DMS 273 (cell line): Measurements from ENCODE around the gene SGMS1.
"Not testable (repeated sequence)": the region's sequence is repeated elsewhere in the genome, so short reads cannot be mapped to it uniquely, and the experiment has no call there.

ENCODE experiments used
- DNase-seq: peaks from one replicate; lab custom pipeline; 2025; ENCODE audit not compliant: unreplicated experiment; lab: John Stamatoyannopoulos, UW

Gene SGMS1

DNA sequence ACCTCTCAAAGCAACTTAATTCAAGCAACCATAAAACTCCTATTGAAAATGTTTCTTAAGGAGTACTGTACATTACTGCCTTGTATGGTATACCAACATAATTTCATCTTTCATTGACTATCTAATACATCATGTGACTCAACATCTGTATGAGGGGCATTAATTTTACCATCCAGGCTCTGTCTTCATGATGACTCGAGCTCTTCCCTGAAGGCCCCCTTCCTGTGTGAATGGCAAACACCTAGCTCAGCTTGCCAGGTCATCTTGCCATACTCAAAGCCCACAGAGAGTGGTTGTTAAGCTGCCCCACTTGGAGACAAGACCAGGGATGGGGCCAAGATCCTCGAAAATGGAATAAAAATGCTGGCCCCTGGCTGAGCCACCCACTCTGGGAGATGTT, 82.4 kb downstream of the SGMS1 start:
- DNase-seq, result no peak

DNA sequence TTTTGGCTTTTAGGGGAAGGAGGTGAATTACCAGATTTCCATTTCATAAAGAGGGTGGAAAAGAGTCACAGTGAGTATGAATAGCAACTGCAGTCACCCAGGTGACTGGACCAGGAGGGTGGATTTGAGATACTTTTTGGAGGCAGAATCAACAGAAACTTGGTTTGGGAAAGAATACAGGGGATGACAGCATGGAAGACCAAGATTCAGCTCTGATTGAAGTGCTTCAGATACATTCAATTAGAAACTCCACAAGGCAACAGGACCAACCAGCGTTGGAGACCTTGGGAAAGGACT, 83.0 kb downstream of the SGMS1 start:
- no peak for DNase-seq

DNA sequence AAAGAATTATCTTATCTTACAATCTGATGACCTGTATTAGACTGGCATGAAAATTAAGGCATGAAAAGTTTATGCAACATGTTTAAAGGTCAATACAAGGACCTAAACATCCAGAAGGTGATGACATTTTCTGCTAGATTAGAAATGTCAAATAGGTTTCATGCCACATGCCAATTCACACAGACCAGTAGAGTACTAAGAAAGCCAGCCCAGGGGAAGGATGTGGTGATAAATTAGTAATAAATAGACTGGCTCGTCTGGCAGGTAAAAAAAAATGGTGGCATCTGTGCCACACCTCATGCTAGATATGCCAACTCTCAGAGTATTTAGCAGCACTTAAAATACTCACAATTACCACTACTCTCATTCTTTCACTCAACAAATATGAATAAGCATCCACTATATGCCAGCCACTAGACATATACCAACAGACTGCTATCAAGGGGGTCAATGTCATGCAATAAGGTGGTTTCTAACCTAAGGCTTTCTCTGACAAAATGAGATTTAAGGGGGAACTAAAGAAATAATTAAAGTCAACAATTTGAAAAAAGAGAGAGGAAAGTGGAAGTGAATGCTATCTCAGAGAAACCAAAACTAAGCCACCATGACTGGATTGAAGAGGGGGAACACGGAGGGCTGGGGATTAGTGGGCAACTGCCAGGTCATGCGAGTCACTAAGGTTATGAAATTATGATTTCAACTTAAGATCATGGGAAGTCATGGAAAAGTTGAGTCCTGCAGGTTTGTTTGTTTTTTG, 83.5 kb downstream of the SGMS1 start:
- DNase-seq, result no peak

DNA sequence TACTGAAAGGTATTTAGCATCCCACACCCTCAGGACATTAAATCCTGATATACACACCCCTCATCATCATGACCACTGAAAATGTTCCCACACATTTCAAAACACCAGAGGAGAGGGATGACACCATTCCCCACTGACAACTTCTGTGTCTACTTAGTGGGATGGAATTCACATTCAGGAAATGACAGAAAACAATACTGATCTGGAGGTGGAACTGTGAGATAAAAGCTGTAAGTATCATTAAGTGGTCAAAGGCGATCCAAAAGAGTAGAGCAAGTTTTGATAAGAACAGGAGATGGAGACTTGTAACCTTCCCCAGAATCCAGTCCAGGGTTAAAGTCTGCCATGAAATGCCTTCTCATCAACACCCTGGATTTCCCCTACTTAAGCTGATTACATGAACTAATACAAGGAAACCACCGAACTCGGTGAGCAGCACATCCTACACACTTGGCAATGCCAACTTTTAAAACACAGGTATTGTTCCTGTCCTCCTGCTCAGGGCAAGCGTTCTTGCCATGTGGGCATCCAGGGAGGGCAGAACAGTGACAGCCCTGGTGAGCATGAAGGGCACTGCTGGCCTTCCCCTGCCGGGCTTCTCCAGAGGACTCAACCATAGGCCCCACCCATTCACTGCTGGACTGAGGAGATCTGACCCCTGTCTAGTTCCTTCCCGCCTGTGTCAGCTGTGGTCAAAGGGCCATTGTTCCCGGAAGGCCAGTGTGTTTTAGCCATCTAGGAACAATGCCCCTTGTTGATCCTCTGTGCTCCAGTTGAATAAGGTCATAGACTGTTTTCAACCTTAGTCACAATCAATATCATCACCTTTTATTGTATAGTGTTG, 85.0 kb downstream of the SGMS1 start:
- no peak for DNase-seq

DNA sequence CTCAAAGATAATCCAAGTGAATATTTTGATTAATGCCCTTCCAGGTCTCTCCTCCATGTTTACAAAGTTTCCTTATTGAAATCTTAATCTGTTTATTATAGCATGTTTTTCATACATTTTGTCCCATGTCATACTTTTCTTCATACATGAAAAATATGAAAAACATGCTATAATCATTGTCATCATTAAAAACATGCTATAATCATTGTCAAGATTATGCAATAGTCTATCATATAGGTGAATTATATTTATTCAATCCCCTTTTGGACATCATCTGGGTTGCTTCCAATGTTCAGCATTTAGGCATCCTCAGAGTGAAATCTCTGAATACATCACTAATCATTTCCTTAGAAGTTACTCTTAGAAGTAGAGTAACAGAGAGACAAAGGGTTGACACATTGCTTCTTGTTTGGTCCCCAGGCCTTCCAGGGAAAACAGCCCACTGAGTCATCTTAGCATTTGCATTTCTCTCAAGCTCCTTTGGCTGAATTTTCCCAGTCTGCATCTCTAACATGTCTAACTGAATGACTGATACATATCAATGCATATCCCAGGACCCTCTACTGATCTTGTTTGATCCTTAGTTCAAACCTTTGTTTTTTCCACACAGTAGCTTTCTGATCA, 87.0 kb downstream of the SGMS1 start:
- DNase-seq, result no peak

DNA sequence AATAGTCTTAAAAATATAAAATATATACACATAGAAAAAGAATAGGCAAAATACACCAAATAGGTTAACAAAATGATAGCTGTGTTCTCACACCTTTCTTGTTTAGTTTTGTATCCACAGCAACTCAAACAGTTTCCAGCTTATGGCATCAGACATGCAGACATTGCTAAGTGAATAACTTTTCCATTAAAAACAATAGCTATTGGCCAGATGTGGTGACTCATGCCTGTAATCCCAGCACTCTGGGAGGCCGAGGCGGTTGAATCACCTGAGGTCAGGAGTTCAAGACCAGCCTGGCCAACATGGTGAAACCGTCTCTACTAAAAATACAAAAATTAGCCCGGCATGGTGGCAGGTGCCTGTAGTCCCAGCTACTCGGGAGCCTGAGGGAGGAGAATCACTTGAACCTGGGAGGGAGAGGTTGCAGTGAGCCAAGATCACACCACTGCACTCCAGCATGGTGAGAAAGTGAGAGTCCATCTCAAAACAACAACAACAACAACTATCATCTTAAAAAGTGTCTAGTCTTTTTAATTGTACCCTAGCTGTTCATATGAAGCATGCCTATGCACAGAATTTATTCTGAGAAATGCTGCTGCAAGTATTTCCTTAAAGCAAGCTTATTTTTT, 88.9 kb downstream of the SGMS1 start:
- DNase-seq, result not testable (repeated sequence)

DNA sequence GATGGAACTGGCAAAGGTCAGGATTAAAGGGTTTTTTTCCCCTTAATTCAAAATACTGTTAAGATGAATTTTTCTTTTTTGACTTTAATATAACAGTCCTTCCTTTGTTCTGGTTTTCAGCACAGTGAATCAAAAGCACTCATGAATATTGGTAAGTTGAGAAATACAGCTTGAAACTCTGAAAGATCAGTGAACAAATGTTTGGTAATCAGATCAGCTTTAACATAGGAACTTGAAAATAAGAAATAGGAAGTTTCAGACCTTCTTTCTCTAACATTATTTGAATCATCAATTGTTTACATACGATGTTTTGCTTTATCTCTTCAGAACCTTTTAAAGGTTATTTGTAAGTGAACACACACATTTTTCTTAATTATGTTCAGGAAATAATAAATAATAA, 90.5 kb downstream of the SGMS1 start:
- DNase-seq, result no peak

DNA sequence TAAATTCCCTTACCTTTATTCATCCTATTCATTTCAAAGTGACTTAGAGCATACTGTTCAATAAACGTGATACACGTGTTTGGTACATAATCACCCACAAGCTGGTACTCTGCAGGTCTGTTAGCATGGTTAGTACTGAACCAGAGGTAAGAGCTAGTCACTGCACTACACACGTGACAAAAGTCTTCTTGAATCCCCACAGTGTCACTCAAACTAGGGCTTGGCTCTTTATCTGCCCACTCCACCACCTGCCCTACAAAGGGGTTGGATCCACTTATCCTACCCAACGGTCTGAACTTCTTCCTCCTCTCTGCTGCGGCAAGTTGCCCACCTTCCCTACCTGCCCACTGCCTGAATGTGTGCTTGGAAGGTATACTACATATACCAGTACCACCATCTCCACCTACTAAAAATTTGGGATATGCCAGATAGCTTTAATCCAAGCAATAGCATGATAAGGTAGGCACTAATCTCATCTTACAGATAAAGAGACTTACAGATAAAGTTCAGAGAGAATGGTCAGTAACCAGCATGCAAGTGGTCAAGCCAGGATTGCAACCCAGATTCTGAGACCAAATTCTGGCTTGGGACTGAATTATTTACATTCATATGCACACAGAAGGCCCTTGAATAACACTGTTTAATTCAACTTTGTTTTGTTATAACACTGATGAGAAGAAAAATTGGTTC, 92.2 kb downstream of the SGMS1 start:
- DNase-seq, result no peak

DNA sequence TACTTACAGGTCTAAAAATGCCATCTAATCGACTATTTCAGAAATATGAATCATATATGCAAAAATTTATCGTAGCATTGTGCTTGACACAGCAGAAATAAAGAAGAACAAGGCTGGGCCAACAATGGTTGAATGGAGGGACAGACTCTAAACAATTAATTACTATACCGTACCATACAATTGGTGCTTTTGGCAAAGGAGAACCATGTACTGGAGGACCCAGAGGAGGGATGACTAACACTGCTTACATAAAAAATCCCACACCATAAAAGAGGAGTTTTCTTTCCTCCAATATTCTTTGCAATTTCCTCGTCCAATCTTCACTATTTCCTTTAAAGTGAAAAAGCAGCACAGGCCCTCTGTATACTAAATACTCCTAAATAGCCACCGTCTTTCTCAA, 94.1 kb downstream of the SGMS1 start:
- DNase-seq, result no peak

DNA sequence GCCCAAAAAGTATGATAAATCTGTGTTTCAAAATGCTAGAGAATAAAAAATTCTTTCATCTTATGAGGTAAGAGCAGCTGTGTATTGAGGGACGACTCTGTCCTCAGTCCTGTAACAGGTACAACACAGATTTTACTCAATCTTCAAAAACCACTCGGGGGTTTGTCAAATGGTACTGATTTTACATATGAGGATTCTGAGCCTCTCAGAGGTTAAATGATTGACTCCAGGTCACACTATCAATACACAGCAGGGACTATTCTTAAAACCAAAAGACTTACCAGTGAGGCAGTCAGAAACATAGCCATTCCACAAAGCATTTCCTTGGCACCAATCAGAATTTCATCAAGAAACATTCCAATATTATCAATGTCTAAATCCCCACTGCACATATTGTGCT, 95.5 kb downstream of the SGMS1 start:
- DNase-seq, result no peak

DNA sequence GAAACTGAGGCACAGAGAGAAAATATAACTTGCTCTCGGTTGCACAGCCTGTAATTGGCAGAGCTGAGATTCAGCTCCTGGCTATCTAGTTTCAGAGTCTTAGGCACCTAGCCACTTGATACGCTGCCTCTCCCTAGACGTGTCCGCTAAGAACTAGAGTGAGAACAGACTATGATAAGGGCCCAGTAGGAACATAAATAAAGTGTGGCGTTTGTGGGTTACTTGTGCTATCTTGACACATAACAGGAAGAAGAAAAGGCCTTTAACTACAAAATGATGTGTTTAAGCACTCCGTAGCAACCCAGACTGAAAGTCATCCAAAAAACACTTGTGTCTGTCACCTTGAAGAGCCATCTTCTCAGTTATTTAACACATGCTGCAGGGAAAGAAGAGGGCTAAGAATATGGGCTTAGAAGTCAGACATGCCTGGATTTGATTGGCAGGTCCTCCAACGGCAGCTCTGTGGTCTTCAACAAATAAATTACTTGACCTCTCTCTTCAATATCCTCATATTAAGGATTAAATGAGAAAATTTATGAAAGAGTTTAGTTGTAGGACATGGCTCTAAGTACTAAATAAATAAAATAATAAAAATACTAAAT, 96.2 kb downstream of the SGMS1 start:
- no peak for DNase-seq

DNA sequence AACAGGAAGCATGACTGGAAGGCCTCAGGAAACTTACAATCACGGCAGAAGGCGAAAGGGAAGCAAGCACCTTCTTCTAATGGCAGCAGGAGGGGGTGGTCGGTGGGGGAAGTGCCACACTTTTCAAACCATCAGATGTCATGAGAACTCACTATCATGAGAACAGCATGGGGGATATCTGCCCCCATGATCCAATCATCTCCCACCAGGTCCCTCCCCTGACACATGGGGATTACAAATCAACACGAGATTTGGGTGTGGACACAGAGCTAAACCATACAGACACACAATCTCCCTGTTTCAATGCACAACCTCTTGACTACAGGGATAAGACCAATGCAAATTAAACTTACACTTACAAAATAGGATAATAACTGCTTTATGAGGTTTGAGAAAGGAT, 97.6 kb downstream of the SGMS1 start:
- no peak for DNase-seq

DNA sequence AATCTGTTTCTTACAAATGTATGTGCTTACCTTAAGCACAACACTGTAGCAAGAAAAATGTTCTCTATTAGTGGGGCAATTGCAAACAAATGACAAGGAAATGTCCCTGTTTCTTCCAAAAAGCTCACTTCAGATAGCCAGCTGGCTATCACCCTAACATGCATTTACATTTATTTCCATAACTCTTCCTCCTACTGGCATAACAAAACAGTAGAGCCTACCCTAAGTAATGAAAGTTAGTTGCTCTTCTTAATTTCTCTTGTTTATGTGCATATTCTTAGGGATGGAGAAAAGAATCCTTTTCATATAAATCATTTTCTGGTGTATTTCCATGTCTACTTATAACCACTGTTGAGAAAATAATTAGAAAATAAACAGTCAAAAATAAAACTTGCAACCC, 100.4 kb downstream of the SGMS1 start:
- no peak for DNase-seq

DNA sequence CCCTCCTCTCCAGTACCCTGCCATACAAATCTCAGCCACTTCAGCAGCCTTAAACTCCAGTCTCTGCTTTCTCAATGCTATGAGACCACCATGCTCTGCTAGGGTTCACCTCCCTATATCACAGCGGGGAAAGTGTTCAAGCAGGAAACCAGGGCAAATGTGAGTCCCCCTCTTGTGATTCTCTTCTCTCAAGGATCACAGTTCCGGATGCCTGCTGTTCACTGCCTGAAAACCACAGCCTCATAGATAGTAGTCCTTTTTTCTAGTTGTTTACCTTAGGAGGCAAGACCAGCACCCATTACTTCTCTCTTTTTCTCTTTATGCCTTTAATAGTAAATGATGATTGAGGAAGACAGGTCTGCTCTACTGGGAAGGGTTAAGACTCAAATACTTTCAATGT, 100.8 kb downstream of the SGMS1 start:
- DNase-seq, result no peak

DNA sequence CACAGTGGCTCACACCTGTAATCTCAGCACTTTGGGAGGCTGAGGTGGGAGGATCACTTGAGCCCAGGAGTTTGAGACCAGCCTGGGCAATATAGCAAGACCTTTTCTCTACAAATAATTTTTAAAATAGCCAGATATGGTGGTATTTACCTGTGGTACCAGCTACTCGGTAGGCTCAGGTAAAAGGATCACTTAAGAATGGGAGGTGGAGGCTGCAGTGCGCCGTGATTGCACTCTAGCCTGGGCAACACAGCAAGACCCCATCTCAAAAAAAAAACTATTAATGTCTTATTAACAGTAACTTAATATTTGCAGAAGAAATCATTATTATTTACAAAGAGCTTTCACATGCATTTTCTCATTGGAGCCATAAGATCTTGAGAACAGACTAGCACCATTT, 103.6 kb downstream of the SGMS1 start:
- DNase-seq, result no peak

DNA sequence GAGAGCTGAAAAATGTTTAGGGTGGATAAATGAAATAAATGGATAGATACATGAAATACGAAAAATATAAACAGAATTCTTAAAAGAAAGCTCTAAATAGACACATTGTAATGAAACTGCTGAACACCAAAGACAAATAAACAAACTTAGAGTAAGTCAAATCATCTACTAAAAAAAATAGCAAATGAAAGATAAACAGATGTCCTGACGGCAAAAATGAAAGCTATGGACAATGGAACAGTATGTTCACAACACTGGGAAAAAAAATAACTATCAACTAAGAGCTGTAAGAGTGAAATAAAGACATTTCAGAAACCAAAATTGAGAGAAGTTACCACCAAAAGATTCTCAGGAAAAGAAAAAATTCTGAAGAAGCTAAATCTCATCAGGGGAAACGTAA, 106.1 kb downstream of the SGMS1 start:
- no peak for DNase-seq

DNA sequence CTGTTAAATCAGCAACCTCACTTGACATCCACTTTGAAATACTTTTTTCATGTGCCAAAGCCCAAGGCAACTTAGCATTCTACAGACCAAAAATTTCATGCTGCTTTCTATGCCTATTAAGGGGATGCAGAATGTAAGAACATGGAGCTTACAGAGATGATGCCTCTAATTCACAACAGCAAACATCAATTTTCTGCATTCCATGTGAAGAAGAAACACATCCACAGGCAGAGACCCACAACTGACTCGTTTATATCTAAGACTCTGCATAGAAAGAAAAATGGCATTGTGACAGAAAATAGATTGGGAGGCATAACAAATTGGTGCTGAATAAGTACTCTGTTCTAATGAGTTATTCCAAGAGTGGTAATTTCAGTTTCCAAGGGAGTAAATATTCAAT, 107.6 kb downstream of the SGMS1 start:
- no peak for DNase-seq

DNA sequence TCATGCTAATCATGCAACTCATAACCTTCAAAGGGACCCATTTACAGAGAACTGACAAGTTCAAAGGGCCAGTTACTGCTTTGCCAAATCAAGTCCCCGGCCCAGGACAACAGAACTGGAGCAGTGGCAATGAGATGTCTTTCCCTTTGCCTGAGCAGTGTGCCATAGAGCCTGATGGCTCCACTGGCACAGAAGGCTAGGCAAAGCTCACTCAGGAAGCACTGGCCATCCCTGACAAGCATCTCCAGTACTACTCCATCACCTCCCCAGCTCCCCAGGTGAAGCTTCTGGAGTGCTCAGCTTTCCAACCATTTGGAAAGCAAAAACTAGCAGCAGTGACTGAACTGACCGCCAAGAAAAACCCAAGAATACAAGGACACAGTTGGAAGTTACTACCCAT, 108.3 kb downstream of the SGMS1 start:
- no peak for DNase-seq

DNA sequence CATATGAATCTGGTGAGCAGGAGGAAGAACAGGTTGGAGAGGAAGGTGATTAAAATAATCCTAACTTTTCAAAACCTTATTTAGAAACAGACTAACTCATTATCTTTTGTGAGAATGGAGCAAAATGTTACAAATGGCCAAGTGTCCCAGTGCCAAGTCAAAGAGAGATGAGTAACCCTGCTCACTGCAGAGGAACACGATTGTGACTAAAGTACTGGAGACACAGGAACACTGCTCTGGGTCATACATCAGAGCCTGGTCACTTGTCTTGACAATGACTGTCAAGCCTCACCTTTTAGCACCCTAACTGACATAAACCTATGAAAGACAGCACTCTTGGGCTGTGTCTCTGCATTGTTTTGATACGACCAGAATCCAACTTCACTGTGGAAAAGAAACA, 108.8 kb downstream of the SGMS1 start:
- DNase-seq, result no peak

DNA sequence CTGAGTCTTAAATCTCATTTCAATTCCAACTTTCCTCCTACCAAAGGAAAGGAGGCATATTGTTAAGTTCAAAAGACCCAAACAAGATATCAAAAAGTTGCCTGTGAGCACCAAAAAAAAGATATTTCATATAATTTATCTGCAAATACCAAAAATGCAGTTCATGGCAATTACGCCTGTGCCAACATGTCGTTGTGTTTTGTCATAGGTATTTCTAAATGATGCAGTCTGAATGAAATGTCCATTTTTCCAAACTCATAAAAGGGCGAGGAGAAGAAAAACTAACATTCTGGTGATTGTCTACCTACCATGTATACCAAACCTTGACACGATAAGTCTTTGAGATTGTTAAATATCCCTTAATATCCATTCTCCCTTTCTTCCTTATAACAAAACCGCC, 109.8 kb downstream of the SGMS1 start:
- DNase-seq, result no peak
